ENCODE data around the gene WDFY3.

The WDFY3 gene

DNA sequence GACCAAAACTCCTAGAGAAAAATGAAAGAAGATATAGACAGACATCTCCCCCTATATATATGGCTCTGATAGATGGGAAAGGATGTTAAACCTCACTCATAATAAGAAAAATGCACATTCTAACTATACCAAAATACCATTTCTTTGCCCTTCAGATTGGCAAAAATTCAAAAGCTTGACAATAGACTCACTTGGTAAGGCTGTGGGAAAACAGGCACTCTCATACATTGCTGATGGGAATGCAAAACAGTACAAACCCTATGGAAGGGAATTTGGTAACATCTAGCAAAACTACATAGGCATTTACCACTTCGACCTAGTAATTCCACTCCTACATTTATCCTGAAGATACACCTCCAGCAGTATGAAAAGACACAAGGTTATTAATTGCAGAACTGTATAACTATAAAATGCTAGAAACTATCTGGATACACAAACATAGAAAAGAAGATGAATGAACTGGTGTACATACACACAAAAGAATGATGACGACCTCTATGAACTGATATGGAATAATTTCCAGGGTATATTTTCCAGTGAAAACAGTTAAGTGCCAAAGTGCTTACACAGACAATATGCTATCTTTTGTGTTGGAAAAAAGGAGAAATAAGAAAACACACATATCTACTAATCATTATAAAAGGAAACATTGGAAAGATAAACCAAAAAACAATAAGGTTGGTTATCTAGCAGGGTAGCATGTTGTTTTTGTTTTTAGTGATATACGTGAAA lies 48.5 kb downstream of the WDFY3 start:
- H3K27ac ChIP-seq = no peak overlapping the region
- TF ChIP-seq ZFX (IDR thresholded peaks at IDR 0.05) = no peak
- TF ChIP-seq, protein P1, sequence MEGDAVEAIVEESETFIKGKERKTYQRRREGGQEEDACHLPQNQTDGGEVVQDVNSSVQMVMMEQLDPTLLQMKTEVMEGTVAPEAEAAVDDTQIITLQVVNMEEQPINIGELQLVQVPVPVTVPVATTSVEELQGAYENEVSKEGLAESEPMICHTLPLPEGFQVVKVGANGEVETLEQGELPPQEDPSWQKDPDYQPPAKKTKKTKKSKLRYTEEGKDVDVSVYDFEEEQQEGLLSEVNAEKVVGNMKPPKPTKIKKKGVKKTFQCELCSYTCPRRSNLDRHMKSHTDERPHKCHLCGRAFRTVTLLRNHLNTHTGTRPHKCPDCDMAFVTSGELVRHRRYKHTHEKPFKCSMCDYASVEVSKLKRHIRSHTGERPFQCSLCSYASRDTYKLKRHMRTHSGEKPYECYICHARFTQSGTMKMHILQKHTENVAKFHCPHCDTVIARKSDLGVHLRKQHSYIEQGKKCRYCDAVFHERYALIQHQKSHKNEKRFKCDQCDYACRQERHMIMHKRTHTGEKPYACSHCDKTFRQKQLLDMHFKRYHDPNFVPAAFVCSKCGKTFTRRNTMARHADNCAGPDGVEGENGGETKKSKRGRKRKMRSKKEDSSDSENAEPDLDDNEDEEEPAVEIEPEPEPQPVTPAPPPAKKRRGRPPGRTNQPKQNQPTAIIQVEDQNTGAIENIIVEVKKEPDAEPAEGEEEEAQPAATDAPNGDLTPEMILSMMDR (conservative IDR thresholded peaks at IDR 0.05) = no peak

DNA sequence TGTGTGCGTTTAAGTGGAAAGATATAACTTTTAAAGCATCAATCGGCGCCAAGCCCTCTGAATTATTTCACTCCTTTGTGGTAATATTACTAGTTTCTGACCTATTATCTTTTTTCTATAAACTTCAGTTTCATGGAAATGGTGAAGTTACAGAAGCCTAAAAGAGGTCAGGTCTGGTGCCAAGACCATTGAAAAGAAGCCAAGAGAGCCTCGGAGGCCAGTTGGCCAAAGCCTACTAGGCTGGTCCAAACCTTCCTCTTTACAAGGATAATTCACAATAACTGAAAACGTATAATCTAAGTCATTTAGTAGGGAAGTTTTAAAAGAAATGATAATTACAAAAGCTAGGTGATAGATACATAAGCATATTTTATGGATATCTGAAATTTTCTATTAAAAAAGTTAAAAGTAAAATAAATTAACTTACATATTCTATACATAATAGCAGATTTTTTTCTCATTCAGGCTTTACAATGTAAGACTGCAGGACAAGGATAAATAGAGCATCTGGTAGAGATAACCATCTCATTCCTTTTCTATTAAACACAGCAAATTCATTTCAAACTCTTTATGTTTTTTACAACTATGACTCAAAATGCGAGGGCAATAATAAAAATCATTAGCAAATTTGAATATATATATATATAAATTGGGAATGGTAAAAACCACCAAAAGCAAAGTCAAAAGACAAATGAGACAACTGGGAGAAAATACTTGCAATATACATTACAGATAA lies 49.2 kb downstream of the WDFY3 start:
- TF ChIP-seq, protein P1 (conservative IDR thresholded peaks at IDR 0.05) = no peak
- TF ChIP-seq ZFX (IDR thresholded peaks at IDR 0.05) = no peak
- H3K27ac ChIP-seq = no peak overlapping the region

DNA sequence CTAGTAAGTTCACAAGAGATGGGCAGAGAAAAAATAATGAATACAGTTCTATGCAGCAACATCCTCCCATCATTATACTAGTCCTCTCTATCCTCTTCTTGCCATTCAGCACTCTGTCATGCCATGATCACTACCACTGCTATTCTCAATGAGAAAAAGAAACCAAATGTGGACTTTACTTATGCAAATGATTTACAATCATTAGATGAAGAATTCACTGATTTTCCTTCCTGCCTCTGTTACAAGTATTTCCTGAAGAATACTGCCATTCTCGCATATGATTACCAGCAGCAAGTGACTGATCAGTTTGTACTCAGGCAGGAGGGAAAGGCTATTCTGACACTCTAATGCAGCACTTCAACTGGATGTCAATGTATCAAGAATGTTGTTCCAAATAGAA lies 50.3 kb downstream of the WDFY3 start:
- H3K27ac ChIP-seq = no peak overlapping the region
- no peak for TF ChIP-seq ZFX (IDR thresholded peaks at IDR 0.05)

DNA sequence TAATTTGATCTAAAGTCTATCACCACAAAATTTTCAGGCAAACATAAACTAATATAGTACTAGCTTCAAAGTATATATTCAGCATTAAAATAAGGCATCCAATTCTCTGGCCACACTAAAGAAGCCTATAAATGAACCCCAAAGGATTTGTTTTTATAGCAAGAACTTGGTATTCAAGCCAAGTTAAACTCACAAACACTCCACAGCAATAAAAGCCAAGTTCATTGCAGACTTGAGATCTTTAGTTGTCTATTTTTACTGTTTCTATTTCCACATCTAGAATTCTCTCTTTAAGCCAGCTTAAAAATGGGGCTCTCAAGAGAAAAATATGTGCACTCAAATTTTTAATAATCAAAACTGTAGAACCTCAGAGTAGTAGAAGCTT lies 51.1 kb downstream of the WDFY3 start:
- TF ChIP-seq ZFX (IDR thresholded peaks at IDR 0.05) = no peak
- TF ChIP-seq, protein P1 (conservative IDR thresholded peaks at IDR 0.05) = no peak
- no peak overlapping the region for H3K27ac ChIP-seq

DNA sequence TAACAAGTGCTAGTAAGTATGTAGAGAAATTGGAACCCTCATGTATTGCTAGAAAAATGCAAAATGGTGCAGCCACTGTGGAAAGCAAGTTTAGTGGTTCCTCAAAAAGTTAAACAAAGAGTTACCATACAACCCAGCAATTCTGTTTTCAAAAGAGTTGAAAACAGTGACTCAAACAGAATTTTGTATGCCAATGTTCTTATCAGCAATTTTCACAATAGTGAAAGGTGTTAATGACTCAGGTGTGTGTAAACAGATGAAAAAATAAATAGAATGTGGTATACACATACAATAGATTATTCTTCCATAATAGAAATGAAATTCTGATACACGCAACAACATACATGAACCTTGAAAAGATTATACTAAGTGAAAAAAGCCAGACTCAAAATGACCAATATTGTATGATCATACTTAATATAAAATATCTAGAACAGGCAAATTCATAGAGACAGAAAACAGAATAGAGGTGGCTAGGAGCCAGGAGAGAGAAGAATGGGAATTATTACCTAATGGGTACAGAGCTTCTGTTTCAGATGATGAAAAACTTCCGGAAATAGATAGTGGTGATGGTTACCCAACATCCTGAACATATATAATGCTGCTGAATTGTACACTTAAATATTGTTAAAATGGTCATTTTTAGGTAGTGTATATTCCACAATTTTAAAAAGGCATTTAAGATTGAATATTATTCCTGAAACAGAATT lies 51.6 kb downstream of the WDFY3 start:
- no peak overlapping the region for H3K27ac ChIP-seq
- no peak for TF ChIP-seq ZFX (IDR thresholded peaks at IDR 0.05)
- TF ChIP-seq, protein P1 (conservative IDR thresholded peaks at IDR 0.05) = no peak

DNA sequence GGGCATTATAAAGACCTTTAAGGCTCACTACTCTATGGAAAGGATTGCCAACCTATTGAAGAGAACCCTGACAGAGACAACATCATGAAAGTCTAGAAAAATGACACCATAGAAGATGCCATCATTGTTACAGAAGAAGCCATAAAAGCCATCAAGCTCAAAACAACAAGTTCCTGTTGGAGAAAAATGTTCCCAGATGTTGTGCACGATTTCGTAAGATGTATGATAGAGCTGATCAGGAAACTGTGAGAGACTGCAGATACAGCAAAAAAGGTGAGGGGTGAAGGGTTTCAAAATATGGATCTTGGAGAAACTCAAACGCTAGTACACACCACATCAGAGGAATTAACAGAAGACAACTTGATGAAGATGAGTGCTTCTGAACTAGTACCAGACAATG lies 53.3 kb downstream of the WDFY3 start:
- H3K27ac ChIP-seq = no peak overlapping the region
- no peak for TF ChIP-seq ZFX (IDR thresholded peaks at IDR 0.05)
- TF ChIP-seq, protein P1 (conservative IDR thresholded peaks at IDR 0.05) = no peak

DNA sequence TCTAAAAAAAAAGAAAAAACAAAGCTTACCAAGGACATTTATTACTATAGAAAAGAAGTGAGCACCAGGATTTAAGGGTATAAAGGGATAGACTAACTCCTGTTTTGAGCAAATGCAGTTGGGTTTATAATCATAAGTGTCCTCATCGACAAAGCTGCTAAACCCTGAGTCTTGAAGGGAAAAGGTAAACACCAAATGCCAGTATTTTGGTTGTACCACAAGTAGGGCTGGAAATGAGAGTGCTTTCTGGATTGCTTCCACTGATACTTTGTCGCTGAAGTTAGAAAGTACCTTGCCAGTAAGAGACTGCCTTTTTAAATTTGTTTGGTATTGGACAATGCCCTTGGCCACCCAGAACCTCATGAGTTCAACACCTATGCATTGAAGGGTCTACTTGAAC lies 53.7 kb downstream of the WDFY3 start:
- TF ChIP-seq, protein P1 (conservative IDR thresholded peaks at IDR 0.05) = no peak
- TF ChIP-seq ZFX (IDR thresholded peaks at IDR 0.05) = no peak
- H3K27ac ChIP-seq = no peak overlapping the region

Data from C4-2B (cell line).